Fibroblast of lung (primary cell): ENCODE data around the gene FCRLB. TPM values are rescaled to one million over a fixed set of nuclear protein-coding genes. Genes with fewer than 3 reads are reported as not detected.
"Not testable (repeated sequence)": the region's sequence is repeated elsewhere in the genome, so short reads cannot be mapped to it uniquely, and the experiment has no call there.

Source experiments
- DNase-seq, 2 donors: peaks; one replicate each; pipeline versions ENCODE4 v3.0.0 to v3.0.0-alpha.2; 2010; ENCODE audit warnings: low read depth in 2 of 2
- H2AFZ ChIP-seq: 2 replicates; pipeline ENCODE4 v1.5.1; 2012; ENCODE audit warnings: low read length, control low read depth, inconsistent platforms
- H3K27ac ChIP-seq: 2 replicates; pipeline ENCODE4 v1.5.1; 2011; ENCODE audit warnings: low read length, control low read depth; ENCODE audit not compliant: insufficient read depth
- H3K27me3 ChIP-seq: 2 replicates; pipeline ENCODE4 v1.5.1; 2011; ENCODE audit warnings: mild to moderate bottlenecking, low read length; ENCODE audit not compliant: control insufficient read depth, insufficient read depth
- H3K36me3 ChIP-seq: 2 replicates; pipeline ENCODE4 v1.5.1; 2011; ENCODE audit warnings: low read length; ENCODE audit not compliant: control insufficient read depth, insufficient read depth
- H3K4me1 ChIP-seq: 2 replicates; pipeline ENCODE4 v1.5.1; 2011; ENCODE audit warnings: low read length; ENCODE audit not compliant: control insufficient read depth, insufficient read depth; ENCODE audit errors: extremely low read depth
- H3K4me2 ChIP-seq: 2 replicates; pipeline ENCODE4 v1.5.1; 2011; ENCODE audit warnings: low read length, control low read depth; ENCODE audit not compliant: insufficient read depth; ENCODE audit errors: extremely low read depth
- H3K4me3 ChIP-seq, 4 experiments: fragments of 200-600 bp in 1 of 4; sonication (generic) in 1 of 4; replicated peaks in 1 of 4; 2 replicates each; pipeline ENCODE4 v1.5.1; 2011 to 2016; ENCODE audit warnings: low read length in 4 of 4, low read depth in 3 of 4, mild to moderate bottlenecking in 3 of 4, control low read depth in 2 of 4, inconsistent platforms in 1 of 4, mixed read lengths in 1 of 4; ENCODE audit not compliant: insufficient read depth in 1 of 4; ENCODE audit errors: control extremely low read depth in 1 of 4
- H3K79me2 ChIP-seq: 2 replicates; pipeline ENCODE4 v1.5.1; 2012; ENCODE audit warnings: mild to moderate bottlenecking, low read length, inconsistent platforms; ENCODE audit not compliant: control insufficient read depth, insufficient read depth
- H3K9ac ChIP-seq: 2 replicates; pipeline ENCODE4 v1.5.1; 2011; ENCODE audit warnings: mild to moderate bottlenecking, low read length, control low read depth; ENCODE audit not compliant: insufficient read depth
- H3K9me3 ChIP-seq: 2 replicates; pipeline ENCODE4 v1.5.1; 2012; ENCODE audit warnings: low read depth, low read length; ENCODE audit not compliant: control insufficient read depth, insufficient read depth
- H4K20me1 ChIP-seq: 2 replicates; pipeline ENCODE4 v1.5.1; 2011; ENCODE audit warnings: low read length; ENCODE audit not compliant: control insufficient read depth, insufficient read depth; ENCODE audit errors: extremely low read depth
- EZH2 ChIP-seq: IDR thresholded peaks from 2 replicates; pipeline ENCODE4 v1.5.1; 2012; ENCODE audit warnings: low read length, control low read depth, mild to moderate bottlenecking; ENCODE audit errors: missing control alignments
- polyA plus RNA-seq, 2 donors: library from polyadenylated mRNA; depleted of rRNA in 1 of 2; stranded (reverse) in 1 of 2; unstranded in 1 of 2; fragments of >200 nt; gene quantifications; 2 replicates each; pipeline ENCODE4 v1.2.1, GENCODE V29; 2011 to 2012; ENCODE audit warnings: missing spikeins in 1 of 2
- total RNA-seq: library from RNA; depleted of rRNA; stranded (reverse); fragments of >200 nt; gene quantifications from 2 replicates; pipeline ENCODE4 v1.2.1, GENCODE V29; 2014
- TF ChIP-seq, protein P1 (sequence below), 2 donors: IDR thresholded peaks in 1 of 2; conservative IDR thresholded peaks in 1 of 2; 1 replicate in 1 of 2; 2 replicates in 1 of 2; pipeline ENCODE4 v1.5.1; 2011 to 2012; ENCODE audit warnings: low read length in 2 of 2, control low read depth in 1 of 2, inconsistent platforms in 1 of 2, low read depth in 1 of 2, mild to moderate bottlenecking in 1 of 2

FCRLB gene
- total and polyA plus RNA-seq, 2 donors (not counting 1 experiment from before 2014, with no cell fraction given): 0.45 to 1.2 TPM

DNA sequence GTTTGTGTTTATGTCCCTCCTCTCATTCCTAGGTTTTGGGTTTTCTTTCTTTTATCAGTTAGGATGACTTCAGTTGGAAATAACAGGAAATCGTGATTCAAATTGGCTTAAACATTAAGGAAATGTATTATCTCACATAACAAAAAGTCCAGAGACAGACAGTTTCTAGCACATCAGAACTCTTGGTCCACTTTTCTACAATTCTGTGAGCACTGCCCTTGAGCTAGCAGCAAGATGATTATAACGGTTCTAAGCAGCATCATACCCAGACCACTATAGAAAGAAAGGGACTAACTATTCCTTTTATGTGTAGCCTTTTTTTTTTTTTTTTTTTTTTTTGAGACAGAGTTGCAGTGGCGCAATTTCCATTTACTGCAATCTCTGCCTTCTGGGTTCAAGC is 39.5 kb upstream of the FCRLB start:
- Histone ChIP-seq H3K9me3 (no peaks in the 10 kb centered on the region), H3K4me2 (no peak overlapping the region), H2AFZ (no peak overlapping the region), H3K4me3 (no peak overlapping the region), H3K4me1 (no peaks in the 10 kb centered on the region), H3K36me3 (no peaks in the 10 kb centered on the region), H3K27ac (no peak overlapping the region), H3K9ac (no peak overlapping the region), H4K20me1 (no peaks in the 10 kb centered on the region), H3K27me3 (peaks cover 3% of the 10 kb centered on the region), H3K79me2 (no peaks in the 10 kb centered on the region)
- no peak for DNase-seq
- no peak for TF ChIP-seq EZH2
- TF ChIP-seq, protein P1, sequence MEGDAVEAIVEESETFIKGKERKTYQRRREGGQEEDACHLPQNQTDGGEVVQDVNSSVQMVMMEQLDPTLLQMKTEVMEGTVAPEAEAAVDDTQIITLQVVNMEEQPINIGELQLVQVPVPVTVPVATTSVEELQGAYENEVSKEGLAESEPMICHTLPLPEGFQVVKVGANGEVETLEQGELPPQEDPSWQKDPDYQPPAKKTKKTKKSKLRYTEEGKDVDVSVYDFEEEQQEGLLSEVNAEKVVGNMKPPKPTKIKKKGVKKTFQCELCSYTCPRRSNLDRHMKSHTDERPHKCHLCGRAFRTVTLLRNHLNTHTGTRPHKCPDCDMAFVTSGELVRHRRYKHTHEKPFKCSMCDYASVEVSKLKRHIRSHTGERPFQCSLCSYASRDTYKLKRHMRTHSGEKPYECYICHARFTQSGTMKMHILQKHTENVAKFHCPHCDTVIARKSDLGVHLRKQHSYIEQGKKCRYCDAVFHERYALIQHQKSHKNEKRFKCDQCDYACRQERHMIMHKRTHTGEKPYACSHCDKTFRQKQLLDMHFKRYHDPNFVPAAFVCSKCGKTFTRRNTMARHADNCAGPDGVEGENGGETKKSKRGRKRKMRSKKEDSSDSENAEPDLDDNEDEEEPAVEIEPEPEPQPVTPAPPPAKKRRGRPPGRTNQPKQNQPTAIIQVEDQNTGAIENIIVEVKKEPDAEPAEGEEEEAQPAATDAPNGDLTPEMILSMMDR (conservative IDR thresholded peaks at IDR 0.05 in 1 of 2, IDR thresholded peaks at IDR 0.05 in 1 of 2; ENCODE audit: low read depth in 1 of 2, low read length in 2 of 2): no peak

DNA sequence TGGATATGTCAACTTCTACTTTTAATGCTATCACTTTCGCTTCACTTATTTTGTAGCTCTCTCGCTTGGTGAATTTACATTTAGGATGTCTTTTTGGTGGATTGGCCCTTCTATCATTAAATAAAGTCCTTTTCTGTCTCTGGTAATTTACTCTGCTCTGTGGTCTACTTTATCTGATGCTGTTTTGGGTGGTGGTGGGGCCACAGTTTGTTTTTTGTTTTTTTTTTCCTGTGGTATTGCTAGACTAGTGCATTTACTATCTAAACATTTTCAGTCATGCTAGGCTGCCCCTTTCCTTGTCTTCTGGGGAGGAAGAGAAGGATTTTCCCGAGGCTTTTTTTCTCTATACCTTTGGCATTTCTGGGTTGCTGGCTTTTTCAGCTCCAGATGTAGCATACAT is 32.4 kb upstream of the FCRLB start:
- no peak for TF ChIP-seq EZH2
- TF ChIP-seq, protein P1 (conservative IDR thresholded peaks at IDR 0.05 in 1 of 2, IDR thresholded peaks at IDR 0.05 in 1 of 2; ENCODE audit: low read depth in 1 of 2, low read length in 2 of 2): no peak
- no peaks in the 10 kb centered on the region for H3K36me3 ChIP-seq
- H3K27me3 ChIP-seq: no peaks in the 10 kb centered on the region
- no peaks in the 10 kb centered on the region for H4K20me1 ChIP-seq
- H3K9ac ChIP-seq: no peak overlapping the region
- no peak overlapping the region for H2AFZ ChIP-seq
- H3K9me3 ChIP-seq: no peaks in the 10 kb centered on the region
- H3K4me3 ChIP-seq: no peak overlapping the region
- H3K27ac ChIP-seq: no peak overlapping the region
- no peaks in the 10 kb centered on the region for H3K4me1 ChIP-seq
- DNase-seq: no peak
- H3K4me2 ChIP-seq: no peak overlapping the region
- H3K79me2 ChIP-seq: no peaks in the 10 kb centered on the region

DNA sequence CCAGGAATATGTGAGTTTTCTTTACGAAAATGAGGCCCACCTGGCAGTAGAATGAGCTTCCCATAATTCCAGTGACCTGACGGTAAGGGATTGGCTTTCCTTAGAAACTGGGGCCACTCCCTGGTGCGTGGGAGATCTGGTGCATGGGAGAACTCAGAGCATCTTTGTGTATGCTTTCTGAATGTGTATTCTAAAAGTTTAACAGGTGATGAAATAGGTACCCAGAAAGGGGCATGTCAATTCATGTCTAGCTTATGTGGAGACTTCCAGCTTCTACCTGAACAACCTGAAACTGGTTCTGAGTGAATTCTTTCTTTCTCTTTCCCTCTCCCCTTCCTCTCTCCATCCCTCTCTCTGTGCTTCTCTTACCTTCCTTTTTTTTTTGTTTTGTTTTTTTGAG is 29.5 kb upstream of the FCRLB start:
- Histone ChIP-seq H3K27ac (no peak overlapping the region), H3K4me2 (no peak overlapping the region), H2AFZ (no peak overlapping the region), H3K4me3 (no peak overlapping the region), H3K79me2 (no peaks in the 10 kb centered on the region), H3K36me3 (no peaks in the 10 kb centered on the region), H3K9ac (no peak overlapping the region), H3K4me1 (no peaks in the 10 kb centered on the region), H3K9me3 (no peaks in the 10 kb centered on the region), H4K20me1 (no peaks in the 10 kb centered on the region), H3K27me3 (no peaks in the 10 kb centered on the region)
- TF ChIP-seq EZH2: no peak
- TF ChIP-seq, protein P1 (conservative IDR thresholded peaks at IDR 0.05 in 1 of 2, IDR thresholded peaks at IDR 0.05 in 1 of 2; ENCODE audit: low read depth in 1 of 2, low read length in 2 of 2): no peak
- DNase-seq: no peak

DNA sequence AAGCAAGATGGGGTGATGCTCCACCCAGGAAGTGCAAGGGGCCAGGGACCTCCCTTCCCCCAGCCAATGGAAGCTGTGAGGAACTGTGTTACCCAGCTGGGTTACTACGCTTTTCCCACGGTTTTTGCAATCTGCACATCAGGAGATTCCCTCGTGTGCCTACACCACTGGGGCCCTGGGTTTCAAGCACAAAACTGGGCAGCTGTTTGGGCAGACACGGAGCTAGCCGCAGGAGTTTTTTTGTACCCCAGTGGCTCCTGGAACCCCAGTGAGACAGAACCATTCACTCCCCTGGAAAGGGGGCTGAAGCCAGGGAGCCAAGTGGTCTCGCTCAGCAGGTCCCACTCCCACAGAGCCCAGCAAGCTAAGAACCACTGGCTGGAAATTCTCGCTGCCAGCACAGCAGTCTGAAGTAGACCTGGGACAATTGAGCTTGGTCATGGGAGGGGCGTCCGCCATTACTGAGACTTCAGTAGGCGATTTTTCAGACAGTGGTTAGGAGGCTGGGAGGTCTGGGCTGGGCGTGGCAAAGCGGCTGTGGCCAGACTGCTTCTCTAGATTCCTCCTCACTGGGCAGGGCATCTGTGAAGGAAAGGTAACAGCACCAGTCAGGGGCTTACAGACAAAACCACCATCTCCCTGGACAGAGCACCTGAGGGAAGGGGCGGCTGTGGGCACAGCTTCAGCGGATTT is 28.2 kb upstream of the FCRLB start:
- not testable (repeated sequence) for H3K9ac ChIP-seq, H4K20me1 ChIP-seq, H3K4me1 ChIP-seq, H3K9me3 ChIP-seq, H3K27ac ChIP-seq, H3K4me2 ChIP-seq, H2AFZ ChIP-seq, H3K27me3 ChIP-seq, DNase-seq, H3K4me3 ChIP-seq, H3K79me2 ChIP-seq, H3K36me3 ChIP-seq

DNA sequence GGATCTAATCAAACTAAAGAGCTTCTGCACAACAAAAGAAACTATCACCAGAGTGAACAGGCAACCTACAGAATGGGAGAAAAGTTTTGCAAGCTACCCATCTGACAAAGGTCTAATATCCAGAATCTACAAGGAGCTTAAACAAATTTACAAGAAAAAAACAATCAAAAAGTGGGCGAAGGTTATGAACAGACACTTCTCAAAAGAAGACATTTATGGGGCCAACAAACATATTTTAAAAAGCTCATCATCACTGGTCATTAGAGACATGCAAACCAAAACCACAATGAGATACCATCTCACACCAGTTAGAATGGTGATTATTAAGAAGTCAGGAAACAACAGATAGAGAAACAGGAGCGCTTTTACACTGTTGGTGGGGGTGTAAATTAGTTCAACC is 23.0 kb upstream of the FCRLB start:
- not testable (repeated sequence) for H3K4me1 ChIP-seq, DNase-seq, H2AFZ ChIP-seq, H3K4me3 ChIP-seq, H3K9me3 ChIP-seq, H3K4me2 ChIP-seq, H3K27me3 ChIP-seq, H3K9ac ChIP-seq, H4K20me1 ChIP-seq, H3K27ac ChIP-seq, H3K79me2 ChIP-seq, H3K36me3 ChIP-seq
